ENCODE results near the gene ERCC4.

ERCC4 gene

DNA sequence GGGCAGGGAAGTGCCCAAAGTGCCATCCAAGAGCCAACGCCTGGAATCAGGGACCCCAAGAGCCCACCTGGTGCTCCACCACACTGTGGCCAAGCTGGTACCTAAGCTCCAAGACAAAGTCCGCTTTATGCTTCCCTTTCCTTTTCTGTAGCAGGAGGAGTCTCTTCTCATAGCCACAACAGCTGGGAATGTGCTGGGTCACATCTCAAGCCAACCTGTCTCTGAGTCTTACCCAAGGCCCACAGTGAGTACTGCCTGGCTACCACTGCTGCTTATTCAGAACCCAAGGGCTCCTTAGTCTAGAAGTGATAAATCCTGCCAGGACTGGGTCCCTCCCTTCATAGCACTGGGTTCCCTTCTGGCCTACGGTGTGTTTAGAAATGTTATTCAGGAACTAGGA, 49.8 kb downstream of the ERCC4 start:
- TF ChIP-seq TAF1 (IDR thresholded peaks at IDR 0.05; ENCODE audit: low read depth) (0 out of 2 replicates have a peak, but pooled peaks have one; percentile 10), TEAD4 (IDR thresholded peaks at IDR 0.05) (no peak)

DNA sequence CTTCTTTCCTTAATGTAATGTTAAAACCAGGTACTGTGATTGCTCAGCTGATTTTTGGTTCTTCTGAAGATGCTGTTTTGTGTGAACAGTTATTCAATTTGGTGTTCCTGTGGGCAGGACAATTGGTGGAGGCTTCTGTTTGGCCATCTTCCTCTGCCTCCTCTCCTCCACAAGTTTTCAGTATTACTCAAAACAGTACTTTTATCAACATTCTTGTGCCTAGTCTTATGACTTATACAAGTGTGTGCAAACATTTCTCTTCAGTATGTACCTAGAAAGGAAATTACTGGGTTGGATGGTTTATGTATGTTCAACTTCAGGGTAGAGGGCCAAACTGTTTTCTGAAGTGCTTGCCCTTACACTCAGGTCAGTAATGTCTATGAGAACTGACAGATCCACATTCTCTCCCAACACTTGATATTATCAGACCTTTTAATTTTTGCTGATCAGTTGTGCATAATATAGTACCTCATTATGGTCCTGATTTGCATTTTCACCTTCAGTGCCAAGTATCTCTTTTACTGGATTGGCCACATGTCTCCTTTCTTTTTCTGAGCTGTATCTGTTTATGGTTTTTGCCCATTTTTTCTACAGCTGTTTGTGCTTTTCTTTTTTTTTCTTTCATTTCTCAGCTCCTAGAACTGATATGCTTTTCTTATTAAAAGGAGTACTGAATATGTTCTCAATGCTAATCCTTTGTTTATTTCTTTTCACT, 50.9 kb downstream of the ERCC4 start:
- TF ChIP-seq TCF12 (IDR thresholded peaks at IDR 0.05; ENCODE audit: low read depth): no peak
- no peak for TF ChIP-seq EGR1 (IDR thresholded peaks at IDR 0.05)
- no peak for TF ChIP-seq TAF1 (IDR thresholded peaks at IDR 0.05; ENCODE audit: low read depth)
- no peak for TF ChIP-seq CEBPB (IDR thresholded peaks at IDR 0.05)
- TF ChIP-seq, protein P1, sequence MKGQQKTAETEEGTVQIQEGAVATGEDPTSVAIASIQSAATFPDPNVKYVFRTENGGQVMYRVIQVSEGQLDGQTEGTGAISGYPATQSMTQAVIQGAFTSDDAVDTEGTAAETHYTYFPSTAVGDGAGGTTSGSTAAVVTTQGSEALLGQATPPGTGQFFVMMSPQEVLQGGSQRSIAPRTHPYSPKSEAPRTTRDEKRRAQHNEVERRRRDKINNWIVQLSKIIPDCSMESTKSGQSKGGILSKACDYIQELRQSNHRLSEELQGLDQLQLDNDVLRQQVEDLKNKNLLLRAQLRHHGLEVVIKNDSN (IDR thresholded peaks at IDR 0.05): no peak
- no peak for TF ChIP-seq RAD21 (IDR thresholded peaks at IDR 0.05; ENCODE audit: low read depth)

DNA sequence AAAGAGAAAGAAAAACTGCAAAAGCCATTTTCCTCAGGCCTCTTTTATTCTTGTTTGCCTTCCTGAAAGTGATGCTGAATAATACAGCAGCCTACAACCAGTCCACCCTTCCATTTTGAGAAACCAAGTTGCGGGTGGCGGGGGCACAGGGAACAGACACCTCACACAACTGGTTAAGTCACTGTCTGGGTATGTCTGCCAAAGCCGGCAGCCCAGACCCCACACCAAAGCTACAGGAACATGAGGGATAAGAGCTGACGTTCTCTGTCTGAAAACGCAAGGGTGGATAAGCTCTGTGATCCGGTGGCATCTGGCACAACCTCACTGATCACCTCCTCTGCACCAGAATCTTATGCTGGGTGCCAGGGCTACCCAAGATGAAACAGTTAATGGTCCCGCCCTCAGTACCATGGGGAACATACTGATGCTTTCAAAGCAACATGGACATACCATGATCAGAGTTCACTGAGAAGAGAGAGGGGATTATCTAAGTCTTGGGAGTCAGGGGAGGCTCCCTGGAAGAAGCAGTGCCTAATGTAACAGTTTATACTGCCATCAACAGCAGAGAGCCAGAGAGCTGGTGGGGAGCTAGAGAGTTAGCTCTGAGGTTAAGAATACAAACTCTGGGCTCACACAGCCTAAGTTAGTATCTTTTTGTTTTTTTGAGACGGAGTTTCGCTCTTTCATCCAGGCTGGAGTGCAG, 53.5 kb downstream of the ERCC4 start:
- TF ChIP-seq EP300 (IDR thresholded peaks at IDR 0.05; ENCODE audit: borderline replicate concordance) (no peak), NFIC (IDR thresholded peaks at IDR 0.05) (no peak), TCF12 (IDR thresholded peaks at IDR 0.05; ENCODE audit: low read depth) (no peak), RAD21 (IDR thresholded peaks at IDR 0.05; ENCODE audit: low read depth) (no peak), ZBTB7A (IDR thresholded peaks at IDR 0.05; ENCODE audit: low read depth) (no peak), TEAD4 (IDR thresholded peaks at IDR 0.05) (no peak), EGR1 (IDR thresholded peaks at IDR 0.05) (no peak), CEBPB (IDR thresholded peaks at IDR 0.05) (no peak), YY1 (IDR thresholded peaks at IDR 0.05; ENCODE audit: low read depth) (no peak), FOXM1 (IDR thresholded peaks at IDR 0.05; ENCODE audit: borderline replicate concordance, low read depth) (no peak), TAF1 (IDR thresholded peaks at IDR 0.05; ENCODE audit: low read depth) (no peak), CREB1 (IDR thresholded peaks at IDR 0.05; ENCODE audit: low read depth) (no peak)
- TF ChIP-seq, protein P1 (IDR thresholded peaks at IDR 0.05): no peak
- TF ChIP-seq, protein P2, sequence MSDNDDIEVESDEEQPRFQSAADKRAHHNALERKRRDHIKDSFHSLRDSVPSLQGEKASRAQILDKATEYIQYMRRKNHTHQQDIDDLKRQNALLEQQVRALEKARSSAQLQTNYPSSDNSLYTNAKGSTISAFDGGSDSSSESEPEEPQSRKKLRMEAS (IDR thresholded peaks at IDR 0.05): no peak
- TF ChIP-seq, protein P3, sequence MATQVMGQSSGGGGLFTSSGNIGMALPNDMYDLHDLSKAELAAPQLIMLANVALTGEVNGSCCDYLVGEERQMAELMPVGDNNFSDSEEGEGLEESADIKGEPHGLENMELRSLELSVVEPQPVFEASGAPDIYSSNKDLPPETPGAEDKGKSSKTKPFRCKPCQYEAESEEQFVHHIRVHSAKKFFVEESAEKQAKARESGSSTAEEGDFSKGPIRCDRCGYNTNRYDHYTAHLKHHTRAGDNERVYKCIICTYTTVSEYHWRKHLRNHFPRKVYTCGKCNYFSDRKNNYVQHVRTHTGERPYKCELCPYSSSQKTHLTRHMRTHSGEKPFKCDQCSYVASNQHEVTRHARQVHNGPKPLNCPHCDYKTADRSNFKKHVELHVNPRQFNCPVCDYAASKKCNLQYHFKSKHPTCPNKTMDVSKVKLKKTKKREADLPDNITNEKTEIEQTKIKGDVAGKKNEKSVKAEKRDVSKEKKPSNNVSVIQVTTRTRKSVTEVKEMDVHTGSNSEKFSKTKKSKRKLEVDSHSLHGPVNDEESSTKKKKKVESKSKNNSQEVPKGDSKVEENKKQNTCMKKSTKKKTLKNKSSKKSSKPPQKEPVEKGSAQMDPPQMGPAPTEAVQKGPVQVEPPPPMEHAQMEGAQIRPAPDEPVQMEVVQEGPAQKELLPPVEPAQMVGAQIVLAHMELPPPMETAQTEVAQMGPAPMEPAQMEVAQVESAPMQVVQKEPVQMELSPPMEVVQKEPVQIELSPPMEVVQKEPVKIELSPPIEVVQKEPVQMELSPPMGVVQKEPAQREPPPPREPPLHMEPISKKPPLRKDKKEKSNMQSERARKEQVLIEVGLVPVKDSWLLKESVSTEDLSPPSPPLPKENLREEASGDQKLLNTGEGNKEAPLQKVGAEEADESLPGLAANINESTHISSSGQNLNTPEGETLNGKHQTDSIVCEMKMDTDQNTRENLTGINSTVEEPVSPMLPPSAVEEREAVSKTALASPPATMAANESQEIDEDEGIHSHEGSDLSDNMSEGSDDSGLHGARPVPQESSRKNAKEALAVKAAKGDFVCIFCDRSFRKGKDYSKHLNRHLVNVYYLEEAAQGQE (IDR thresholded peaks at IDR 0.05; ENCODE audit: low read depth): no peak

DNA sequence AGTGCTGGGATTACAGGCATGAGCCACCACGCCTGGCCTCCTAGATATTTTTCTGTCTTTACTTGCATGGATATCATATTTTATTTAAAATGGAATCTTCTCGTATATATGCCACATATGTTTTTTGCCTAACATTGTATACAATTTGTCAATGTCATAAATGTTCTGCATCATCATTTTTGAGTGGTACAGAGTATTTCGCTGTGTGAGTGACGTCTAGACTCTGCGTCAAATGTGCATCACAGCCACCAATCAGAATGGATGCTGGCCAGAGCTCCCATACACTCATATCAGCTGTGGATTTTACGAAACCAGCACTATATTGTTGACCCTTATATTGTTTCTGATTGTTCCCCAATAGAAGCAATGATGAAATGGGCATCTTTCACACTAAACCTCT, 57.2 kb downstream of the ERCC4 start:
- TF ChIP-seq TCF12 (IDR thresholded peaks at IDR 0.05; ENCODE audit: low read depth) (no peak), YY1 (IDR thresholded peaks at IDR 0.05; ENCODE audit: low read depth) (no peak), CREB1 (IDR thresholded peaks at IDR 0.05; ENCODE audit: low read depth) (no peak), ZBTB7A (IDR thresholded peaks at IDR 0.05; ENCODE audit: low read depth) (no peak), EGR1 (IDR thresholded peaks at IDR 0.05) (no peak), TAF1 (IDR thresholded peaks at IDR 0.05; ENCODE audit: low read depth) (no peak), NFIC (IDR thresholded peaks at IDR 0.05) (no peak), FOXM1 (IDR thresholded peaks at IDR 0.05; ENCODE audit: borderline replicate concordance, low read depth) (no peak), CEBPB (IDR thresholded peaks at IDR 0.05) (no peak), TEAD4 (IDR thresholded peaks at IDR 0.05) (no peak)
- TF ChIP-seq, protein P3 (IDR thresholded peaks at IDR 0.05; ENCODE audit: low read depth): no peak
- TF ChIP-seq, protein P1 (IDR thresholded peaks at IDR 0.05): no peak
- TF ChIP-seq, protein P2 (IDR thresholded peaks at IDR 0.05): no peak

DNA sequence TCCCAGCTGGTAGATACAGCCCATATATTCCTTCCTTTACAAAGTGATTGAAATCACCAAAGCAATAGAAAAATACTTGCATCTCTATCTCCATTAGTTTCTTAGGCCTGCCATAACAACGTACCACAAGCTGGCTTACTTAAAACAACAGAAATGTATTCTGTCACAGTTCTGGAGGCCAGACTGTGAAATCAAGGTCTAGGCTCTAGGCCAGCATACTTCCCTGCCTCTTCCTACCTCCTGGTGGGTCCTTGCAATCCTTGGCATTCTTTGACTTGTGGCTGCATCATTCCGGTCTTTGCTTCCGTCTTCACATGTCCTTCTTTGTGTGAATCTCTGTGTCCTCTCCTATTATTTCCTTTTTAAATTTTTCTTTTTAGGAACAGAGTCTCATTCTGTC, 62.5 kb downstream of the ERCC4 start:
- TF ChIP-seq FOXM1 (IDR thresholded peaks at IDR 0.05; ENCODE audit: borderline replicate concordance, low read depth): no peak
- TF ChIP-seq, protein P2 (IDR thresholded peaks at IDR 0.05): no peak
- TF ChIP-seq, protein P1 (IDR thresholded peaks at IDR 0.05): no peak
- TF ChIP-seq EP300 (IDR thresholded peaks at IDR 0.05; ENCODE audit: borderline replicate concordance): no peak
- no peak for TF ChIP-seq TEAD4 (IDR thresholded peaks at IDR 0.05)
- no peak for TF ChIP-seq EGR1 (IDR thresholded peaks at IDR 0.05)
- TF ChIP-seq CREB1 (IDR thresholded peaks at IDR 0.05; ENCODE audit: low read depth): no peak
- TF ChIP-seq CEBPB (IDR thresholded peaks at IDR 0.05): no peak
- no peak for TF ChIP-seq RAD21 (IDR thresholded peaks at IDR 0.05; ENCODE audit: low read depth)
- TF ChIP-seq, protein P3 (IDR thresholded peaks at IDR 0.05; ENCODE audit: low read depth): no peak
- TF ChIP-seq YY1 (IDR thresholded peaks at IDR 0.05; ENCODE audit: low read depth): no peak
- no peak for TF ChIP-seq TCF12 (IDR thresholded peaks at IDR 0.05; ENCODE audit: low read depth)
- no peak for TF ChIP-seq TAF1 (IDR thresholded peaks at IDR 0.05; ENCODE audit: low read depth)

Measured in Ishikawa (cell line).